A549 treated with AZD2906 at 1 μM for 4 hours (cell line): ENCODE data around the gene NEURL3. TPM values are rescaled to one million over a fixed set of nuclear protein-coding genes. Genes with fewer than 3 reads are reported as not detected.

ENCODE experiments used
- total RNA-seq: library from RNA; stranded (reverse); fragments of 200-300 nt; extraction: Qiagen RNA extraction; gene quantifications from 5 replicates; pipeline ENCODE4 v1.2.3, GENCODE V29; 2022

Gene NEURL3, protein sequence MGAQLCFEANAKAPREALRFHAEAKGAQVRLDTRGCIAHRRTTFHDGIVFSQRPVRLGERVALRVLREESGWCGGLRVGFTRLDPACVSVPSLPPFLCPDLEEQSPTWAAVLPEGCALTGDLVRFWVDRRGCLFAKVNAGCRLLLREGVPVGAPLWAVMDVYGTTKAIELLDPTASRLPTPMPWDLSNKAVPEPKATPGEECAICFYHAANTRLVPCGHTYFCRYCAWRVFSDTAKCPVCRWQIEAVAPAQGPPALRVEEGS
- 0.41 to 0.89 TPM (median 0.83 TPM) in 5 replicates for total RNA-seq

GRCh38 chr2:96505231-96505889 lies at the start of gene NEURL3:
TSS of gene NEURL3 (minus strand) at chr2:96505357. CDS start at chr2:96505286, 71 bp downstream.

GRCh38 chr2:96536445-96537065 lies 31.4 kb upstream of the NEURL3 start, which contains the start of gene ARID5A:
TSS of gene ARID5A (plus strand) at chr2:96536752. CDS start at chr2:96536827, 75 bp downstream.

Other genes starting within 250 kb of the NEURL3 start
- gene TMEM127, start 239.4 kb downstream of the NEURL3 start, total RNA-seq: 38.2 to 44.6 TPM (median 42.8 TPM) in 5 replicates
- gene CIAO1, start 239.1 kb downstream of the NEURL3 start, total RNA-seq: 76.1 to 86.0 TPM (median 84.2 TPM) in 5 replicates
- 109 to 121 TPM (median 113 TPM) in 5 replicates for gene SNRNP200, start 199.8 kb downstream of the NEURL3 start, total RNA-seq
- gene ITPRIPL1, start 180.0 kb downstream of the NEURL3 start, total RNA-seq: not detected in 5 replicates
- gene NCAPH, start 169.6 kb downstream of the NEURL3 start, total RNA-seq: 38.6 to 48.1 TPM (median 42.9 TPM) in 5 replicates
- 3.6 to 4.4 TPM (median 4.0 TPM) in 5 replicates for gene ARID5A, start 31.4 kb upstream of the NEURL3 start, total RNA-seq
- 21.6 to 24.3 TPM (median 22.3 TPM) in 5 replicates for gene KANSL3, start 133.0 kb upstream of the NEURL3 start, total RNA-seq
- gene FER1L5, start 137.4 kb upstream of the NEURL3 start, total RNA-seq: 0.01 TPM in 1 of 5 replicates, not detected in the others
- gene LMAN2L, start 234.7 kb upstream of the NEURL3 start, total RNA-seq: 19.1 to 21.2 TPM (median 20.3 TPM) in 5 replicates